OCI-LY1 (cell line): ENCODE data around the gene CHCHD6.

ENCODE experiments used
- EZH2 ChIP-seq: fragments of 200-600 bp; sonication (generic), shearing (Covaris generic); IDR thresholded peaks from 2 replicates; pipeline ENCODE4 v1.8.0; 2017; ENCODE audit warnings: borderline replicate concordance, mixed run types, mild to moderate bottlenecking, antibody characterized with exemption, low read length, moderate library complexity, mixed read lengths
- TF ChIP-seq, protein P1 (sequence below): fragments of 200-600 bp; sonication (generic), shearing (Covaris generic); IDR thresholded peaks from 2 replicates; pipeline ENCODE4 v1.5.1; 2017; ENCODE audit warnings: mild to moderate bottlenecking, antibody characterized with exemption, low read length, moderate library complexity, mixed read lengths

DNA sequence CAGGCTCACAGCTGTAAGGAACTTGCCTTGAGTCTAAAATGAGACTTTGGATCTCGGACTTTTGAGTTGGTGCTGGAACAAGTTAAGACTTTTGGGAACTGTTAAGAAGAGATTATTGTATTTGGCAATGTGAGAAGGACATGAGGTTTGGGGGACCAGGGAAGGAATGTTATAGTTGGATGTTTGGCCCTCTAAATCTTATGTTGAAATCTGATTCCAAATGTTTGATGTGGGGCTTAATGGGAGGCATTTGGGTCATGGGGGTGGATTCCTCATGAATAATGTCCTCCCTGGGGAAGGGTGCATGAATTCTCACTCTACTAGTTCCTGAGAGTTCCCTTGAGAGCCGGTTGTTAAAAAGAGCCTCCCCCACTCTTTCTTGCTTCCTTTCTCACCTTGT is 18.5 kb upstream of the CHCHD6 start:
- TF ChIP-seq, protein P1, sequence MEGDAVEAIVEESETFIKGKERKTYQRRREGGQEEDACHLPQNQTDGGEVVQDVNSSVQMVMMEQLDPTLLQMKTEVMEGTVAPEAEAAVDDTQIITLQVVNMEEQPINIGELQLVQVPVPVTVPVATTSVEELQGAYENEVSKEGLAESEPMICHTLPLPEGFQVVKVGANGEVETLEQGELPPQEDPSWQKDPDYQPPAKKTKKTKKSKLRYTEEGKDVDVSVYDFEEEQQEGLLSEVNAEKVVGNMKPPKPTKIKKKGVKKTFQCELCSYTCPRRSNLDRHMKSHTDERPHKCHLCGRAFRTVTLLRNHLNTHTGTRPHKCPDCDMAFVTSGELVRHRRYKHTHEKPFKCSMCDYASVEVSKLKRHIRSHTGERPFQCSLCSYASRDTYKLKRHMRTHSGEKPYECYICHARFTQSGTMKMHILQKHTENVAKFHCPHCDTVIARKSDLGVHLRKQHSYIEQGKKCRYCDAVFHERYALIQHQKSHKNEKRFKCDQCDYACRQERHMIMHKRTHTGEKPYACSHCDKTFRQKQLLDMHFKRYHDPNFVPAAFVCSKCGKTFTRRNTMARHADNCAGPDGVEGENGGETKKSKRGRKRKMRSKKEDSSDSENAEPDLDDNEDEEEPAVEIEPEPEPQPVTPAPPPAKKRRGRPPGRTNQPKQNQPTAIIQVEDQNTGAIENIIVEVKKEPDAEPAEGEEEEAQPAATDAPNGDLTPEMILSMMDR, result no peak
- TF ChIP-seq EZH2, result no peak
